Heart left ventricle (tissue), 16 donors: ENCODE data around the gene IQCN. TPM values are rescaled to one million over a fixed set of nuclear protein-coding genes. Genes with fewer than 3 reads are reported as not detected.

Experiments
- ATAC-seq, 4 donors: fragments of 200-7000 bp; cut with Tn5 transposase; one replicate each; pipeline ENCODE4 v1.9.1; 2020 to 2022; ENCODE audit warnings: moderate library complexity in 4 of 4, mild to moderate bottlenecking in 3 of 4, moderate number of reproducible peaks in 1 of 4
- DNase-seq, 5 donors: peaks; one replicate each; pipeline ENCODE4 v3.0.0-alpha.2; 2020
- H3K27ac ChIP-seq, 12 donors: fragments of 200-600 bp; sonication (generic) in 4 of 12; one replicate each; pipeline versions ENCODE4 v1.5.0 to v1.8.0; 2016 to 2022; ENCODE audit warnings: mild to moderate bottlenecking in 2 of 12
- H3K27me3 ChIP-seq, 9 donors: fragments of 200-600 bp; sonication (generic) in 2 of 9; one replicate each; pipeline versions ENCODE4 v1.5.1 to v1.8.0; 2016 to 2022; ENCODE audit warnings: mild to moderate bottlenecking in 3 of 9
- H3K36me3 ChIP-seq, 9 donors: fragments of 200-600 bp; sonication (generic) in 2 of 9; one replicate each; pipeline versions ENCODE4 v1.5.0 to v1.8.0; 2018 to 2022; ENCODE audit warnings: mild to moderate bottlenecking in 2 of 9
- H3K4me1 ChIP-seq, 12 donors: fragments of 200-600 bp; sonication (generic) in 4 of 12; one replicate each; pipeline versions ENCODE4 v1.5.0 to v1.8.0; 2016 to 2022; ENCODE audit warnings: mild to moderate bottlenecking in 3 of 12
- H3K4me3 ChIP-seq, 12 donors: fragments of 200-600 bp; sonication (generic) in 4 of 12; one replicate each; pipeline versions ENCODE4 v1.5.0 to v1.8.0; 2017 to 2022; ENCODE audit warnings: mild to moderate bottlenecking in 9 of 12, moderate library complexity in 4 of 12
- H3K9me3 ChIP-seq, 12 donors: fragments of 200-600 bp; sonication (generic) in 4 of 12; one replicate each; pipeline versions ENCODE4 v1.5.0 to v1.8.0; 2016 to 2022; ENCODE audit warnings: mild to moderate bottlenecking in 1 of 12
- CTCF ChIP-seq, 12 donors: fragments of 200-600 bp; sonication (generic) in 4 of 12; IDR thresholded peaks; one replicate each; pipeline versions ENCODE4 v1.5.0 to v1.8.0; 2018 to 2022; ENCODE audit warnings: antibody characterized with exemption in 12 of 12, mild to moderate bottlenecking in 5 of 12
- POLR2A ChIP-seq, 2 donors: fragments of 450-650 bp; IDR thresholded peaks; one replicate each; pipeline ENCODE4 v1.6.1; 2017; ENCODE audit warnings: antibody characterized with exemption in 2 of 2, mild to moderate bottlenecking in 2 of 2, moderate library complexity in 2 of 2
- WGBS, 4 donors: extraction: QIAGEN DNeasy Blood & Tissue Kit in 2 of 4; methylation state at CpG; one replicate each; pipeline versions ENCODE4 v1.1.5 to v1.1.7; 2013 to 2018; 5-methylcytosine and 5-hydroxymethylcytosine counted together
- intact Hi-C, 10 donors: fragments of 100-400 bp; cut with DNase I; formaldehyde crosslinking; loops; one replicate each; pipeline versions ENCODE4 v1.11.1 to v1.14.2; 2022
- polyA plus RNA-seq, 2 donors: library from polyadenylated mRNA; stranded (reverse); fragments of 200-250 nt; gene quantifications; one replicate each; pipeline ENCODE4 v1.2.3, GENCODE V29; 2013
- total RNA-seq, 9 donors: library from RNA; depleted of rRNA in 2 of 9; stranded (reverse); fragments of >200 nt in 2 of 9; fragmentation: NEBNext Ultra II Directional in 3 of 9; extraction: Animal tissue kit (Norgen Biotek cat#: 25700) in 3 of 9; gene quantifications; one replicate each; pipeline versions ENCODE4 v1.1.0 to v1.2.4, GENCODE V29; 2016 to 2023
- donor health status: ischemic (EF 13 %, LVEDD 7.1; RV severe dilation, severe dysfunction).
- donor health status: healthy with polysubstance abuse.
- donor health status: DM: no; HTN: yes; CAD: no.
- donor health status: DM: no; HTN: no; CAD: no.
- donor health status: ischemic (EF 25% LVEDD 6.9; RV normal size, moderate dysfunction).
- donor health status: ischemic (EF 25% LVEDD 5.7; RV mildly dilated, moderate dysfunction).
- donor health status: healthy.
- donor health status: DM: yes; HTN: yes; CAD: no.
- donor health status: ischemic (EF 35%, LVEDD 5.7; RV mildly dilated, moderate dysfunction).
- donor health status: nonischemic (EF 11% LVEDD 7.7; RV severe dilation, severe dysfunction).
- donor health status: DM: yes; HTN: yes; CAD: no.
- donor health status: PGD.
- donor health status: ischemic (EF 29% LVEDD 5.4; RV normal size, mild dysfunction).
- donor health status: nonischemic (EF 23%, LVEDD 6.1; RV moderate dilation, normal function).

IQCN gene
- total and polyA plus RNA-seq, 11 donors, result 0.24 to 2.8 (median 0.75) TPM

- Histone ChIP-seq H3K4me3 (no peak overlapping the region), H3K9me3 (peaks cover 0 to 4% (median 0%) of the 10 kb centered on the region in 12 donors), H3K27ac (no peak overlapping the region), H3K27me3 (peaks cover 0 to 12% (median 4%) of the 10 kb centered on the region in 9 donors), H3K36me3 (peaks cover 0 to 6% (median 0%) of the 10 kb centered on the region in 9 donors), H3K4me1 (peaks cover 0 to 10% (median 0%) of the 10 kb centered on the region in 12 donors)
- 19 to 30% (median 23%) methylated on average over 16 to 24 of the region's 24 CpGs for WGBS, 4 donors
- no peak for DNase-seq
- intact Hi-C loops, result loop anchor here in 8 of 10 donors (5.0 to 10.0 kb wide), 5 partner anchors 48 to 248 kb away; partner anchors contain the start of genes ARRDC2 (in 1 of the 8) and MPV17L2 (in 1 of the 8)
- TF ChIP-seq POLR2A (IDR thresholded peaks at IDR 0.05), result no peak
- no peak for TF ChIP-seq CTCF (IDR thresholded peaks at IDR 0.05)
- no peak for ATAC-seq
Observed at GRCh38 chr19:18254546-18255503, 19.4 kb downstream of the IQCN start.

- ATAC-seq, result peak in 3 of 4 donors; percentile 6 to 45 (median 7)
- Histone ChIP-seq H3K27ac (no peak overlapping the region), H3K27me3 (peaks cover 0 to 12% (median 4%) of the 10 kb centered on the region in 9 donors), H3K9me3 (peaks cover 0 to 4% (median 0%) of the 10 kb centered on the region in 12 donors), H3K4me1 (peaks cover 0 to 10% (median 0%) of the 10 kb centered on the region in 12 donors), H3K4me3 (no peak overlapping the region), H3K36me3 (peaks cover 0 to 6% (median 0%) of the 10 kb centered on the region in 9 donors)
- WGBS, 4 donors, result 46 to 57% (median 53%) methylated on average over 4 to 5 of the region's 5 CpGs
- TF ChIP-seq CTCF (IDR thresholded peaks at IDR 0.05), result no peak
- TF ChIP-seq POLR2A (IDR thresholded peaks at IDR 0.05), result no peak
- intact Hi-C loops, result loop anchor here in 9 of 10 donors (2.0 to 10.0 kb wide), 8 partner anchors 43 to 246 kb away; partner anchors contain the start of genes ARRDC2 (in 1 of the 9) and MPV17L2 (in 1 of the 9)
- no peak for DNase-seq
Observed at GRCh38 chr19:18253716-18254115, 20.5 kb downstream of the IQCN start.

- ATAC-seq, result no peak
- Histone ChIP-seq H3K36me3 (peaks cover 0 to 6% (median 0%) of the 10 kb centered on the region in 9 donors), H3K27ac (no peak overlapping the region), H3K27me3 (peaks cover 0 to 12% (median 4%) of the 10 kb centered on the region in 9 donors), H3K9me3 (peaks cover 0 to 4% (median 0%) of the 10 kb centered on the region in 12 donors), H3K4me1 (peaks cover 0 to 10% (median 0%) of the 10 kb centered on the region in 12 donors), H3K4me3 (no peak overlapping the region)
- intact Hi-C loops, result loop anchor here in 9 of 10 donors (2.0 to 10.0 kb wide), 8 partner anchors 42 to 246 kb away; partner anchors contain the start of genes ARRDC2 (in 1 of the 9) and MPV17L2 (in 1 of the 9)
- TF ChIP-seq POLR2A (IDR thresholded peaks at IDR 0.05), result no peak
- DNase-seq, result no peak
- 84 to 91% (median 87%) methylated on average over 4 of the region's 4 CpGs for WGBS, 4 donors
Observed at GRCh38 chr19:18253130-18253529, 21.1 kb downstream of the IQCN start.

DNA sequence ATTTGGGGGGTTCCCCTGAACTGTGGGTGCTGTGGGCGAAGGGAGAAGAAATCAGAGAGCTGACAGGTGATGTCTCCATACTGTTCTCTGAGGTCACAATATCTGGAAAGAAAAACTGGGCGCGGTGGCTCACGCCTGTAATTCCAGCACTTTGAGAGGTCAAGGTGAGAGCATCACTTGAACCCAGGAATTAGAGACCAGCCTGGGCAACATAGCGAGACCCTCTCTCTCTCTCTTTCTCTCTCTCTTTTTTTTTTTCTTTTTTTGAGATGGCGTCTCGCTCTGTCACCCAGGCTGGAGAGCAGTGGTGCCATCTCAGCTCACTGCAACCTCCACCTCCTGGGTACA is 21.9 kb downstream of the IQCN start:
- Histone ChIP-seq H3K27me3 (peaks cover 0 to 12% (median 4%) of the 10 kb centered on the region in 9 donors), H3K27ac (no peak overlapping the region), H3K4me3 (no peak overlapping the region), H3K36me3 (peaks cover 0 to 5% (median 0%) of the 10 kb centered on the region in 9 donors), H3K4me1 (peaks cover 0 to 10% (median 0%) of the 10 kb centered on the region in 12 donors), H3K9me3 (peaks cover 0 to 4% (median 0%) of the 10 kb centered on the region in 12 donors)
- TF ChIP-seq POLR2A (IDR thresholded peaks at IDR 0.05) (no peak), CTCF (IDR thresholded peaks at IDR 0.05) (no peak)
- 77 to 81% (median 78%) methylated on average over 7 of the region's 7 CpGs for WGBS, 4 donors
- ATAC-seq, result no peak
- no peak for DNase-seq
- intact Hi-C loops, result loop anchor here in 9 of 10 donors (1.0 to 10.0 kb wide), 10 partner anchors 42 to 245 kb away; partner anchors contain the start of genes ARRDC2 (in 1 of the 9) and MPV17L2 (in 1 of the 9)
